ENCODE results near the gene CEP112. TPM values are rescaled to one million over a fixed set of nuclear protein-coding genes. Genes with fewer than 3 reads are reported as not detected.

CEP112 gene
- total and polyA plus RNA-seq, 2 of the 8 experiments (the other 6 are each of a cell fraction or from before 2014, with no cell fraction given): 0.62 to 3.1 TPM

- peaks cover 0 to 5% of the 10 kb centered on the region in 2 experiments; a peak in 1 of 4 replicates for H3K9me3 ChIP-seq (ENCODE audit: insufficient read depth in 2 of 2, low read depth in 1 of 2, low read length in 1 of 2)
- H3K4me2 ChIP-seq (ENCODE audit: insufficient read depth in 1 of 2, low read depth in 2 of 2, low read length in 2 of 2): no peak overlapping the region
- H3K4me1 ChIP-seq (replicated peaks in 1 of 4; ENCODE audit: control insufficient read depth in 3 of 4, insufficient read depth in 4 of 4, low read length in 3 of 4): no peaks in the 10 kb centered on the region
- H3K9ac ChIP-seq (replicated peaks in 1 of 4; ENCODE audit: extremely low read depth in 1 of 4, low read depth in 3 of 4, low read length in 3 of 4): no peak overlapping the region
- H2AFZ ChIP-seq (ENCODE audit: low read length): no peak overlapping the region
- H2BK5ac ChIP-seq (ENCODE audit: low read depth, low read length): no peak overlapping the region
- no peak overlapping the region for H3K4ac ChIP-seq (replicated peaks; ENCODE audit: insufficient read length, low read depth, low read length)
- H4K91ac ChIP-seq (replicated peaks; ENCODE audit: insufficient read length, low read length): no peak overlapping the region
- no peak overlapping the region for H3K27ac ChIP-seq (ENCODE audit: low read depth, low read length)
- no peaks in the 10 kb centered on the region for H3K79me1 ChIP-seq (ENCODE audit: low read depth, low read length)
- no peak overlapping the region for H2BK120ac ChIP-seq (replicated peaks; ENCODE audit: low read depth, low read length)
- no peak overlapping the region for H3K18ac ChIP-seq (ENCODE audit: extremely low read depth, low read length)
- ChIA-PET CTCF (ENCODE audit: partially characterized antibody) (no interaction called here), POLR2A (ENCODE audit: partially characterized antibody) (no interaction called here)
- FAIRE-seq (no peak), DNase-seq (ENCODE audit: low read depth in 1 of 2, low spot score in 2 of 2) (no peak)
- 81% methylated on average over 3 of the region's 3 CpGs; no CpG with 5 or more reads in 1 of the 2 experiments for WGBS, 2 experiments (ENCODE audit: extremely low coverage in 1 of 2, insufficient coverage in 1 of 2, insufficient read length in 1 of 2, insufficient replicate concordance in 2 of 2, low coverage in 1 of 2, low lambda C conversion rate in 2 of 2, missing lambda C conversion rate in 1 of 2)
- H2BK15ac ChIP-seq (ENCODE audit: low read length): no peak overlapping the region
- H3K4me3 ChIP-seq (ENCODE audit: extremely low read depth in 1 of 4, insufficient read depth in 2 of 4, low read depth in 3 of 4, low read length in 4 of 4): no peak overlapping the region
- H3K79me2 ChIP-seq (ENCODE audit: control insufficient read depth in 1 of 2, insufficient read depth in 2 of 2, low read length in 2 of 2): no peaks in the 10 kb centered on the region
- no peak overlapping the region for H2BK20ac ChIP-seq (ENCODE audit: low read length)
- no peak overlapping the region for H3K14ac ChIP-seq (ENCODE audit: insufficient read length)
- no peaks in the 10 kb centered on the region for H3K36me3 ChIP-seq (ENCODE audit: control insufficient read depth in 2 of 4, insufficient read depth in 4 of 4, low read length in 3 of 4)
- H3K23me2 ChIP-seq (ENCODE audit: low read depth, low read length): no peaks in the 10 kb centered on the region
- no peak overlapping the region for H2BK12ac ChIP-seq (ENCODE audit: low read depth, low read length)
- no peak overlapping the region for H3K23ac ChIP-seq (ENCODE audit: insufficient read length)
- H2AK5ac ChIP-seq (ENCODE audit: low read depth, low read length): no peak overlapping the region
- no peaks in the 10 kb centered on the region for H3K27me3 ChIP-seq (replicated peaks in 1 of 4; ENCODE audit: control insufficient read depth in 3 of 4, extremely low read depth in 1 of 4, insufficient read depth in 3 of 4, low read length in 3 of 4)
- no peak overlapping the region for H4K5ac ChIP-seq (ENCODE audit: insufficient read length, low read depth, low read length)
- H4K20me1 ChIP-seq (replicated peaks in 1 of 2; ENCODE audit: control insufficient read depth in 1 of 2, insufficient read depth in 2 of 2, low read length in 2 of 2): no peaks in the 10 kb centered on the region
- no peak overlapping the region for H3K56ac ChIP-seq (replicated peaks; ENCODE audit: insufficient read length, low read depth, low read length)
- no peak overlapping the region for H4K8ac ChIP-seq (ENCODE audit: extremely low read depth, insufficient read depth, low read length)
- TF ChIP-seq SP1 (IDR thresholded peaks at IDR 0.05; ENCODE audit: low read depth, low read length) (no peak), RXRA (IDR thresholded peaks at IDR 0.05; ENCODE audit: insufficient read depth, low read depth, low read length) (no peak)
Observed at GRCh38 chr17:65936013-65936412, 255.9 kb downstream of the CEP112 start.

Measured in H1 (cell line).